ENCODE results near the gene WDR55.

GRCh38 chr5:140713562-140714094, 48.9 kb downstream of the WDR55 start:
- TF ChIP-seq ZBTB49 (CRISPR knock-in tag; IDR thresholded peaks at IDR 0.05; ENCODE audit: borderline replicate concordance) (no peak), ZNF232 (CRISPR knock-in tag; IDR thresholded peaks at IDR 0.05; ENCODE audit: borderline replicate concordance) (no peak)
- TF ChIP-seq, protein P1, sequence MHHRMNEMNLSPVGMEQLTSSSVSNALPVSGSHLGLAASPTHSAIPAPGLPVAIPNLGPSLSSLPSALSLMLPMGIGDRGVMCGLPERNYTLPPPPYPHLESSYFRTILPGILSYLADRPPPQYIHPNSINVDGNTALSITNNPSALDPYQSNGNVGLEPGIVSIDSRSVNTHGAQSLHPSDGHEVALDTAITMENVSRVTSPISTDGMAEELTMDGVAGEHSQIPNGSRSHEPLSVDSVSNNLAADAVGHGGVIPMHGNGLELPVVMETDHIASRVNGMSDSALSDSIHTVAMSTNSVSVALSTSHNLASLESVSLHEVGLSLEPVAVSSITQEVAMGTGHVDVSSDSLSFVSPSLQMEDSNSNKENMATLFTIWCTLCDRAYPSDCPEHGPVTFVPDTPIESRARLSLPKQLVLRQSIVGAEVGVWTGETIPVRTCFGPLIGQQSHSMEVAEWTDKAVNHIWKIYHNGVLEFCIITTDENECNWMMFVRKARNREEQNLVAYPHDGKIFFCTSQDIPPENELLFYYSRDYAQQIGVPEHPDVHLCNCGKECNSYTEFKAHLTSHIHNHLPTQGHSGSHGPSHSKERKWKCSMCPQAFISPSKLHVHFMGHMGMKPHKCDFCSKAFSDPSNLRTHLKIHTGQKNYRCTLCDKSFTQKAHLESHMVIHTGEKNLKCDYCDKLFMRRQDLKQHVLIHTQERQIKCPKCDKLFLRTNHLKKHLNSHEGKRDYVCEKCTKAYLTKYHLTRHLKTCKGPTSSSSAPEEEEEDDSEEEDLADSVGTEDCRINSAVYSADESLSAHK (CRISPR knock-in tag; IDR thresholded peaks at IDR 0.05; ENCODE audit: borderline replicate concordance), result no peak

Measured in HepG2 (cell line).